Panc1 (cell line): ENCODE data around the gene MST1R.

Source experiments
- CTCF ChIP-seq: fragments of 450-650 bp; IDR thresholded peaks from 2 replicates; pipeline ENCODE4 v1.5.1; 2017; ENCODE audit warnings: mild to moderate bottlenecking
- POLR2AphosphoS5 ChIP-seq: IDR thresholded peaks from 2 replicates; pipeline ENCODE4 v1.6.1; 2012; ENCODE audit warnings: mild to moderate bottlenecking, low read depth, low read length, moderate library complexity
- REST ChIP-seq, 2 experiments: IDR thresholded peaks; 2 replicates each; pipeline ENCODE4 v1.6.1; 2011 to 2012; ENCODE audit warnings: low read depth in 2 of 2, control low read depth in 1 of 2, low read length in 1 of 2, mild to moderate bottlenecking in 1 of 2, moderate library complexity in 1 of 2; ENCODE audit not compliant: insufficient read depth in 1 of 2

GRCh38 chr3:49844464-49845183 lies 59.0 kb downstream of the MST1R start:
- TF ChIP-seq CTCF, result no peak
- TF ChIP-seq REST (IDR thresholded peaks at IDR 0.05; ENCODE audit: insufficient read depth in 1 of 2, low read depth in 2 of 2, low read length in 1 of 2), result no peak
- no peak for TF ChIP-seq POLR2AphosphoS5
